Measurements from ENCODE around the gene ACTA2. TPM values are rescaled to one million over a fixed set of nuclear protein-coding genes. Genes with fewer than 3 reads are reported as not detected.

ACTA2 gene
- total and polyA plus RNA-seq, 2 donors (not counting 1 experiment from before 2014, with no cell fraction given), result 1.8 to 3.7 TPM

DNA sequence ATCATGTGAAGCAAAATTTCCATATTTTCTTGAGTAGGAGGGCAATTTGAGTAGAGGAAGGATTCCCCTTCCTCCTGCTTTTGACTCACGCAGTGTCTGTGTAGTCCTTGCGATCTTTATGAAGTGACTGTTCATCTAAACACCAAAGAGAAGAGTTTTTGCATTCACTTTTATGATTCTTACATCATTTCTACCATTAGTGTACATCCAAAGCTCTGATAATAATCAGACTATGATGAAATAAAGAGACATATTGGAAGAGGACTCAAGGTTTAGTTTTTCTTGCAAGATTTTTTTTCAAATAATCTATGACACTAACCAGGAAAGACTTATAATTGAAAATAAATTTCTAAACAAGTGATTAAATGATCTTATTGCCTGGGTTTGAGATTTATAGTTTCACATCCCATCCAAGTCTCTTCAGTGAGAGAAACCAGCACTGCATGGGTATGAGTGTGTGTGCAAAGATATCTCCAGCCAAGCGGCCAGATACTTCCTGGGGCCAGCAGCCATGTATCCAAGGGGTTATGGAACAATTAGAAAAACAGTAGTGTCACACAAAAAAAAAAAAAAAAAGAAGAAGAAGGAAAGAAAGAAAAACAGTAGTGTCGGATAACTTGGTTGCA lies 2.0 kb upstream of the ACTA2 start:
- intact Hi-C loops (cut with micrococcal nuclease), result no loop called here
- Mint-ChIP-seq H3K4me3 (no peak overlapping the region), H3K27me3 (no peaks in the 10 kb centered on the region), H3K27ac (no peak overlapping the region), H3K4me1 (no peaks in the 10 kb centered on the region), H3K9me3 (ENCODE audit: insufficient read depth) (no peaks in the 10 kb centered on the region)
- TF ChIP-seq, protein P1, sequence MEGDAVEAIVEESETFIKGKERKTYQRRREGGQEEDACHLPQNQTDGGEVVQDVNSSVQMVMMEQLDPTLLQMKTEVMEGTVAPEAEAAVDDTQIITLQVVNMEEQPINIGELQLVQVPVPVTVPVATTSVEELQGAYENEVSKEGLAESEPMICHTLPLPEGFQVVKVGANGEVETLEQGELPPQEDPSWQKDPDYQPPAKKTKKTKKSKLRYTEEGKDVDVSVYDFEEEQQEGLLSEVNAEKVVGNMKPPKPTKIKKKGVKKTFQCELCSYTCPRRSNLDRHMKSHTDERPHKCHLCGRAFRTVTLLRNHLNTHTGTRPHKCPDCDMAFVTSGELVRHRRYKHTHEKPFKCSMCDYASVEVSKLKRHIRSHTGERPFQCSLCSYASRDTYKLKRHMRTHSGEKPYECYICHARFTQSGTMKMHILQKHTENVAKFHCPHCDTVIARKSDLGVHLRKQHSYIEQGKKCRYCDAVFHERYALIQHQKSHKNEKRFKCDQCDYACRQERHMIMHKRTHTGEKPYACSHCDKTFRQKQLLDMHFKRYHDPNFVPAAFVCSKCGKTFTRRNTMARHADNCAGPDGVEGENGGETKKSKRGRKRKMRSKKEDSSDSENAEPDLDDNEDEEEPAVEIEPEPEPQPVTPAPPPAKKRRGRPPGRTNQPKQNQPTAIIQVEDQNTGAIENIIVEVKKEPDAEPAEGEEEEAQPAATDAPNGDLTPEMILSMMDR (IDR thresholded peaks at IDR 0.05), result no peak
- no peak for TF ChIP-seq EZH2 (IDR thresholded peaks at IDR 0.05; ENCODE audit: borderline replicate concordance, insufficient read depth, low read depth, low read length, poor library complexity, severe bottlenecking)
- Histone ChIP-seq H3K4me3 (ENCODE audit: control extremely low read depth in 1 of 5, extremely low read depth in 1 of 5, insufficient read depth in 1 of 5, low read depth in 2 of 5, low read length in 4 of 5) (no peak overlapping the region), H3K27ac (ENCODE audit: low read length in 2 of 2) (no peak overlapping the region), H2AFZ (ENCODE audit: insufficient read depth, low read depth, low read length, poor library complexity, severe bottlenecking) (no peak overlapping the region), H3K9me3 (ENCODE audit: control extremely low read depth in 1 of 3, control insufficient read depth in 2 of 3, insufficient read depth in 1 of 3, low read length in 2 of 3) (peaks cover 1 to 7% (median 4%) of the 10 kb centered on the region in 3 donors), H3K9ac (ENCODE audit: low read length) (no peak overlapping the region), H3K79me2 (ENCODE audit: control insufficient read depth, insufficient read depth, low read length) (no peaks in the 10 kb centered on the region), H3K27me3 (replicated peaks in 1 of 4; ENCODE audit: control extremely low read depth in 1 of 4, control insufficient read depth in 3 of 4, insufficient read depth in 4 of 4, low read length in 3 of 4) (no peaks in the 10 kb centered on the region), H3K4me2 (replicated peaks; ENCODE audit: low read depth, low read length, poor library complexity, severe bottlenecking) (no peak overlapping the region), H3K36me3 (replicated peaks in 1 of 2; ENCODE audit: control extremely low read depth in 1 of 2, control insufficient read depth in 1 of 2, extremely low read depth in 1 of 2, insufficient read depth in 2 of 2, low read length in 1 of 2) (no peaks in the 10 kb centered on the region), H4K20me1 (ENCODE audit: control insufficient read depth, insufficient read depth, low read length, poor library complexity, severe bottlenecking) (no peaks in the 10 kb centered on the region), H3K4me1 (ENCODE audit: control insufficient read depth in 2 of 2, insufficient read depth in 2 of 2, low read length in 2 of 2) (no peaks in the 10 kb centered on the region)
- ChIA-PET CTCF (interaction anchor here (0.9 to 1.4 kb wide), 2 partner anchors 20 to 22 kb away, joined by 3 to 7 read pairs; no protein-coding TSS in a partner anchor), POLR2A (no interaction called here)
- no peak for DNase-seq
- WGBS (ENCODE audit: insufficient coverage), result no CpG with 5 or more reads among the region's 4 CpGs
- no peak for ATAC-seq (ENCODE audit: low read depth)

DNA sequence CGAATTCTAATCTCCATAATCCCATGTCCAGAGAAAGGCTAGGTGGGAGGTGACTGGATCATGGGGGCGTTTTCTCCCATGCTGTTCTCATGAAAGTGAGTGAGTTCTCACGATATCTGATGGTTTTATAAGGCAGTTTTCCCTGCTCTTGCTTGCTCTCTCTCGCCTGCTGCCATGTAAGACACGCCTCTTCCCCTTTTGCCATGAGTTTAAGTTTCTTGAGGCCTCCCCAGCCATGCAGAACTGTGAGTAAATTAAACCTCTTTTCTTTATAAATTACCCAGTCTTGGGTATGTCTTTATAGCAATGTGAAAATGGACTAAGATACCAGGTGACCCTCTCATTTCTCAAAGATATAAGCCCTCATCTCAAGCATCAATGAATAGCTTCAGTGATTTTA lies 1.1 kb upstream of the ACTA2 start:
- intact Hi-C loops (cut with micrococcal nuclease), result no loop called here
- no peaks in the 10 kb centered on the region for H3K27me3 ChIP-seq (replicated peaks in 1 of 4; ENCODE audit: control extremely low read depth in 1 of 4, control insufficient read depth in 3 of 4, insufficient read depth in 4 of 4, low read length in 3 of 4)
- WGBS (ENCODE audit: insufficient coverage), result 100% methylated on average over 1 of the region's 5 CpGs
- H3K4me2 ChIP-seq (replicated peaks; ENCODE audit: low read depth, low read length, poor library complexity, severe bottlenecking), result no peak overlapping the region
- H4K20me1 ChIP-seq (ENCODE audit: control insufficient read depth, insufficient read depth, low read length, poor library complexity, severe bottlenecking), result no peaks in the 10 kb centered on the region
- Mint-ChIP-seq H3K4me3 (no peak overlapping the region), H3K27me3 (no peaks in the 10 kb centered on the region), H3K4me1 (no peaks in the 10 kb centered on the region), H3K9me3 (ENCODE audit: insufficient read depth) (no peaks in the 10 kb centered on the region), H3K27ac (no peak overlapping the region)
- no peak overlapping the region for H2AFZ ChIP-seq (ENCODE audit: insufficient read depth, low read depth, low read length, poor library complexity, severe bottlenecking)
- DNase-seq (no peak), ATAC-seq (ENCODE audit: low read depth) (no peak)
- ChIA-PET POLR2A (no interaction called here), CTCF (interaction anchor here (0.9 to 1.4 kb wide), 2 partner anchors 19 to 21 kb away, joined by 3 to 7 read pairs; no protein-coding TSS in a partner anchor)
- no peak overlapping the region for H3K9ac ChIP-seq (ENCODE audit: low read length)
- no peaks in the 10 kb centered on the region for H3K4me1 ChIP-seq (ENCODE audit: control insufficient read depth in 2 of 2, insufficient read depth in 2 of 2, low read length in 2 of 2)
- no peak overlapping the region for H3K4me3 ChIP-seq (ENCODE audit: control extremely low read depth in 1 of 5, extremely low read depth in 1 of 5, insufficient read depth in 1 of 5, low read depth in 2 of 5, low read length in 4 of 5)
- H3K79me2 ChIP-seq (ENCODE audit: control insufficient read depth, insufficient read depth, low read length), result no peaks in the 10 kb centered on the region
- no peak for TF ChIP-seq EZH2 (IDR thresholded peaks at IDR 0.05; ENCODE audit: borderline replicate concordance, insufficient read depth, low read depth, low read length, poor library complexity, severe bottlenecking)
- TF ChIP-seq, protein P1 (IDR thresholded peaks at IDR 0.05), result no peak
- H3K36me3 ChIP-seq (replicated peaks in 1 of 2; ENCODE audit: control extremely low read depth in 1 of 2, control insufficient read depth in 1 of 2, extremely low read depth in 1 of 2, insufficient read depth in 2 of 2, low read length in 1 of 2), result no peaks in the 10 kb centered on the region
- H3K9me3 ChIP-seq (ENCODE audit: control extremely low read depth in 1 of 3, control insufficient read depth in 2 of 3, insufficient read depth in 1 of 3, low read length in 2 of 3), result peaks cover 1 to 7% (median 4%) of the 10 kb centered on the region in 3 donors
- no peak overlapping the region for H3K27ac ChIP-seq (ENCODE audit: low read length in 2 of 2)
